Right kidney (tissue), 1 donor: Measurements from ENCODE around the gene DUXA.
A peak's percentile ranks its signal among the peaks of the same experiment; 100 is the strongest.

Experiments
- DNase-seq: peaks from one replicate; pipeline ENCODE4 v3.0.0-alpha.2; 2016

DUXA gene

GRCh38 chr19:57105976-57106721 lies 61.1 kb downstream of the DUXA start:
- peak; percentile 55 for DNase-seq
